ENCODE data around the gene ZNF488. TPM values are rescaled to one million over a fixed set of nuclear protein-coding genes. Genes with fewer than 3 reads are reported as not detected.

Gene ZNF488
- total and polyA plus RNA-seq, 8 donors, result 0.38 to 3.1 (median 2.0) TPM

DNA sequence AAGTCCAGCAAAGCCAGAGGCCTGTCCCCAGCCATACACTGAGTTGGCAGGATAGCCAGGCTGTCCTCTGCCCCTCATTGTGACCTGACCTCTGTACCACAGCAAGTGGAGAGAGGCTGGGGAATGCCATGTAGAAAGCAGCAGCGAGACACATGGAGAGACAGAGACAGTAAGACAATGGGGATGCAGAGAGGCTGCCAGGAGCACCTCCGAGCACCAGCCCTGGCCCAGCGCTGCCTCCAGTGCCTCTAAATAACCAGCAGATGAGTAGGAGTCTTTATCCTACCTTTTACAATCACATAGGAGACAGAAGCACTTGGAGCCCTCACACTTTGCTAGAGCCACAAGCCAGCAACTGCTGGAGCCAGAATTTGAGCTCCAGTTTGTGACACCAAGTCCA is 53.7 kb downstream of the ZNF488 start:
- no peaks in the 10 kb centered on the region for H3K9me3 ChIP-seq
- ATAC-seq (no peak), DNase-seq (peak in 1 of 4 donors; percentile 45)
- no peak overlapping the region for H3K27ac ChIP-seq
- H3K4me1 ChIP-seq, result no peaks in the 10 kb centered on the region
- intact Hi-C loops (cut with DNase I), result no loop called here
- no peaks in the 10 kb centered on the region for H3K36me3 ChIP-seq
- TF ChIP-seq, protein P1, sequence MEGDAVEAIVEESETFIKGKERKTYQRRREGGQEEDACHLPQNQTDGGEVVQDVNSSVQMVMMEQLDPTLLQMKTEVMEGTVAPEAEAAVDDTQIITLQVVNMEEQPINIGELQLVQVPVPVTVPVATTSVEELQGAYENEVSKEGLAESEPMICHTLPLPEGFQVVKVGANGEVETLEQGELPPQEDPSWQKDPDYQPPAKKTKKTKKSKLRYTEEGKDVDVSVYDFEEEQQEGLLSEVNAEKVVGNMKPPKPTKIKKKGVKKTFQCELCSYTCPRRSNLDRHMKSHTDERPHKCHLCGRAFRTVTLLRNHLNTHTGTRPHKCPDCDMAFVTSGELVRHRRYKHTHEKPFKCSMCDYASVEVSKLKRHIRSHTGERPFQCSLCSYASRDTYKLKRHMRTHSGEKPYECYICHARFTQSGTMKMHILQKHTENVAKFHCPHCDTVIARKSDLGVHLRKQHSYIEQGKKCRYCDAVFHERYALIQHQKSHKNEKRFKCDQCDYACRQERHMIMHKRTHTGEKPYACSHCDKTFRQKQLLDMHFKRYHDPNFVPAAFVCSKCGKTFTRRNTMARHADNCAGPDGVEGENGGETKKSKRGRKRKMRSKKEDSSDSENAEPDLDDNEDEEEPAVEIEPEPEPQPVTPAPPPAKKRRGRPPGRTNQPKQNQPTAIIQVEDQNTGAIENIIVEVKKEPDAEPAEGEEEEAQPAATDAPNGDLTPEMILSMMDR (IDR thresholded peaks at IDR 0.05), result no peak
- H3K27me3 ChIP-seq, result no peaks in the 10 kb centered on the region
- no peak overlapping the region for H3K4me3 ChIP-seq

DNA sequence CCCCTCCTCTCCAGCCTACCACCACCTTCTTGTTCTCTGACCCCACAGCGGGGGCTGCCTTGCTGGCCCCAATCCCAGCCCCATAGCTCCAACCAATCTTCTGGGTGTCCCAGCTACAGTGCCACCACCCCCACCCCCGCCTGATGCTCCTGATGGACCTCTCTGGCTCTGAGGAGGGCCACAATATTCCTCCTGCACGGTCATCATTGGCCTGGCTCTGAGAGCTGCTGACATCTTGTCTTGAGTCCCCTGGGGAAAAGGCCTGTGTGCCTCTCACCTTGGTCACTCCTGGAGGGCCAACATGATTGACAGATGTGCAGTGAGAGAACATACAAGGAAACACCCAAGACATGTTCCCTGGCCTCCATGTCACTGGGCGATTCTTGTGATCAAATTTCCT is 54.2 kb downstream of the ZNF488 start:
- ATAC-seq (no peak), DNase-seq (peak in 1 of 4 donors; percentile 13)
- H3K4me1 ChIP-seq, result no peaks in the 10 kb centered on the region
- no peak overlapping the region for H3K27ac ChIP-seq
- no peaks in the 10 kb centered on the region for H3K9me3 ChIP-seq
- no peak overlapping the region for H3K4me3 ChIP-seq
- H3K36me3 ChIP-seq, result no peaks in the 10 kb centered on the region
- intact Hi-C loops (cut with DNase I), result no loop called here
- H3K27me3 ChIP-seq, result no peaks in the 10 kb centered on the region
- TF ChIP-seq, protein P1 (IDR thresholded peaks at IDR 0.05), result no peak

DNA sequence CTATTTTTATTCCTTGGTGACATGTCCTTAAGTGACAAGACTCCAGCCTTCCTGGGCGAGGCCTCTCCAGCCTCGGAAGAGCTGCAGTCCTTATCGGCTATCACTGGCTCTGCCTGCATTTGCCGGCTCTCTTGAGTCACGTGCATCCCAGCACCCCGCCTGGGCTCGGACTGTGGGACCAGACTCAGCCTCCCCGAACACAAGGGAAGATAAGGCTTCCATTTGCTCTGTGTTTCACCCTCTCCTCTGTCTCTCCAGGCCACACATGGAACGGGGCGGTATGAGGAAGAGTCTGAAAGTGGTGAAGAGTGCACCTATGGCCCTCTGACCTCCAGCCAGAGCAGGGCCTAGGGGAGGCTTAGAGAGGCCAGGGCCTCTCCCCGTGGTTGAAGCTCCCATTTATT is 57.2 kb downstream of the ZNF488 start:
- no peak for ATAC-seq
- TF ChIP-seq, protein P1 (IDR thresholded peaks at IDR 0.05), result no peak

GRCh38 chr10:47326306-47326926 is 57.7 kb downstream of the ZNF488 start:
- H3K36me3 ChIP-seq, result no peaks in the 10 kb centered on the region
- ATAC-seq (no peak), DNase-seq (peak in 1 of 4 donors; percentile 47)
- no peak overlapping the region for H3K4me3 ChIP-seq
- TF ChIP-seq, protein P1 (IDR thresholded peaks at IDR 0.05), result no peak
- no peaks in the 10 kb centered on the region for H3K4me1 ChIP-seq
- intact Hi-C loops (cut with DNase I), result no loop called here
- H3K27ac ChIP-seq, result no peak overlapping the region
- H3K9me3 ChIP-seq, result no peaks in the 10 kb centered on the region
- H3K27me3 ChIP-seq, result peaks cover 0 to 15% of the 10 kb centered on the region in 2 donors

More for the DNA sequence above, 57.2 kb downstream of the ZNF488 start:
- Histone ChIP-seq H3K9me3 (no peaks in the 10 kb centered on the region), H3K27me3 (peaks cover 0 to 10% of the 10 kb centered on the region in 2 donors), H3K36me3 (no peaks in the 10 kb centered on the region), H3K4me1 (no peaks in the 10 kb centered on the region), H3K4me3 (no peak overlapping the region), H3K27ac (no peak overlapping the region)
- no peak for DNase-seq
- intact Hi-C loops (cut with DNase I), result no loop called here

- intact Hi-C loops (cut with DNase I), result no loop called here
- no peak overlapping the region for H3K4me3 ChIP-seq
- DNase-seq (peak in 1 of 4 donors; percentile 49), ATAC-seq (no peak)
- H3K27ac ChIP-seq, result no peak overlapping the region
- H3K4me1 ChIP-seq, result no peaks in the 10 kb centered on the region
- H3K9me3 ChIP-seq, result no peaks in the 10 kb centered on the region
- peaks cover 0 to 18% of the 10 kb centered on the region in 2 donors for H3K27me3 ChIP-seq
- H3K36me3 ChIP-seq, result no peaks in the 10 kb centered on the region
- TF ChIP-seq, protein P1 (IDR thresholded peaks at IDR 0.05), result no peak
Measured at GRCh38 chr10:47325303-47326291, 58.5 kb downstream of the ZNF488 start.

Measured in left lung (tissue), 10 donors.